ENCODE measurements around the gene INTS3. TPM values are rescaled to one million over a fixed set of nuclear protein-coding genes. Genes with fewer than 3 reads are reported as not detected.

The INTS3 gene
- total and polyA plus RNA-seq, 9 of the 15 experiments (the other 6 are each of a cell fraction or from before 2014, with no cell fraction given): 6.3 to 24.1 (median 14.3) TPM

DNA sequence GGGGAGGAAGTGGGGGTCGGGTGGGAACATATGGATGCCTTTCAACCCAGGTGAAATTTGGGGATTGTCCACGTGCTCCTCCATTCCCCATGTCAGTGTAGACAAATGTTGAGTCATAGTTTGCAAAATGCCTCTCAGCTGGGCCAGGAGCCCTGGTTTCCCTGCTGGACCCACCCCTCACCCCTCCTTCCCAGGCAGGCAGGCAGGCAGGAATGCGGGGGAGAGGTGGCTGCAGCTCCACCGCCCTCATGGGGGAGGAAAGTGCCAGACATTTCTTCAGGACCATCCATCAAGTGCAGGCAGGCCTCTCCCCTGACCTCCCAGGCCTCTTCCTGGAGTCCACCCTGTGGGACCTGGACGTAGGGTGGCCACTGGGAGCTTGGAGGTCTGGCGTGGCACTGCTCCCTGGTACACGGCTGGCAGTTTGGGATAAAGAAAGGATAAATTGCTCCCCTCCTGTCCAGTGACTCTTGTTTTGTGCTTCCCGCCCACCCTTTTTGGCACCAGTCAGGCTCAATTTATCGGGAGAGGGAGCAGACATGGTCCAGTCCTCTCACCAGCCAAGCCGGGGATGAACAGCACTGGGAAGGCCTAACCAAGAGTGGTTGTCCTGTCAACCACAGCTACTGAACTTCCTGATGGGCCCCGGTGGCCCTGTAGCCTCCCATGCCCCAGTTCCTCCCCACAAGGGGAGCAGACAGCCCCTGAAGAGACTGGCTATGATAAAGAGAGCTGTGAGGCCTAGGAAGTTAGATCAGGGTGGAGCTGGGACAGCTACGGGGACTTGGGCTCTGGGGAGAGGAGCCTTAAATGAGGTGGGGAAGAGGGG is 30.4 kb upstream of the INTS3 start (continued):
- TF ChIP-seq, protein P1, sequence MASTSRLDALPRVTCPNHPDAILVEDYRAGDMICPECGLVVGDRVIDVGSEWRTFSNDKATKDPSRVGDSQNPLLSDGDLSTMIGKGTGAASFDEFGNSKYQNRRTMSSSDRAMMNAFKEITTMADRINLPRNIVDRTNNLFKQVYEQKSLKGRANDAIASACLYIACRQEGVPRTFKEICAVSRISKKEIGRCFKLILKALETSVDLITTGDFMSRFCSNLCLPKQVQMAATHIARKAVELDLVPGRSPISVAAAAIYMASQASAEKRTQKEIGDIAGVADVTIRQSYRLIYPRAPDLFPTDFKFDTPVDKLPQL (IDR thresholded peaks at IDR 0.05; ENCODE audit: extremely low read depth, insufficient read length): no peak
- no peak for TF ChIP-seq ZBED1 (IDR thresholded peaks at IDR 0.05)
- TF ChIP-seq NCOA1 (IDR thresholded peaks at IDR 0.05; ENCODE audit: low read depth): no peak
- TF ChIP-seq ZNF133 (CRISPR knock-in tag; IDR thresholded peaks at IDR 0.05): no peak
- no peak; the same call in 1 of the 2 replicates for TF ChIP-seq MEF2D (tag; conservative IDR thresholded peaks at IDR 0.05; ENCODE audit: low read depth)
- TF ChIP-seq NR2C1 (IDR thresholded peaks at IDR 0.05): no peak
- 0 out of 2 replicates have a peak, but pooled peaks have one; percentile 42 for TF ChIP-seq NR2C1 (tag; IDR thresholded peaks at IDR 0.05)
- peak; percentile 60; the same call in 1 of the 2 replicates for TF ChIP-seq POLR2G (IDR thresholded peaks at IDR 0.05; ENCODE audit: low read depth, low read length)
- no peak for TF ChIP-seq KLF13 (tag; IDR thresholded peaks at IDR 0.05; ENCODE audit: borderline replicate concordance, low read depth)
- no peak for TF ChIP-seq STAG1 (CRISPR knock-in tag; IDR thresholded peaks at IDR 0.05; ENCODE audit: borderline replicate concordance)
- no peak for TF ChIP-seq BRF1 (IDR thresholded peaks at IDR 0.05; ENCODE audit: borderline replicate concordance, extremely low read depth, insufficient read length)
- TF ChIP-seq XRCC3 (IDR thresholded peaks at IDR 0.05): no peak
- no peak for TF ChIP-seq ZNF239 (CRISPR knock-in tag; IDR thresholded peaks at IDR 0.05)
- no peak for TF ChIP-seq ZNF324 (CRISPR knock-in tag; IDR thresholded peaks at IDR 0.05)
- TF ChIP-seq, protein P2, sequence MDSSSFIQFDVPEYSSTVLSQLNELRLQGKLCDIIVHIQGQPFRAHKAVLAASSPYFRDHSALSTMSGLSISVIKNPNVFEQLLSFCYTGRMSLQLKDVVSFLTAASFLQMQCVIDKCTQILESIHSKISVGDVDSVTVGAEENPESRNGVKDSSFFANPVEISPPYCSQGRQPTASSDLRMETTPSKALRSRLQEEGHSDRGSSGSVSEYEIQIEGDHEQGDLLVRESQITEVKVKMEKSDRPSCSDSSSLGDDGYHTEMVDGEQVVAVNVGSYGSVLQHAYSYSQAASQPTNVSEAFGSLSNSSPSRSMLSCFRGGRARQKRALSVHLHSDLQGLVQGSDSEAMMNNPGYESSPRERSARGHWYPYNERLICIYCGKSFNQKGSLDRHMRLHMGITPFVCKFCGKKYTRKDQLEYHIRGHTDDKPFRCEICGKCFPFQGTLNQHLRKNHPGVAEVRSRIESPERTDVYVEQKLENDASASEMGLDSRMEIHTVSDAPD (CRISPR knock-in tag; IDR thresholded peaks at IDR 0.05): no peak
- TF ChIP-seq ARID2 (IDR thresholded peaks at IDR 0.05): no peak
- TF ChIP-seq HNRNPLL (IDR thresholded peaks at IDR 0.05; ENCODE audit: low read depth, low read length, poor library complexity, severe bottlenecking): no peak
- TF ChIP-seq SPI1 (IDR thresholded peaks at IDR 0.05; ENCODE audit: borderline replicate concordance, low read depth, low read length): 0 out of 2 replicates have a peak, but pooled peaks have one; percentile 24
- TF ChIP-seq, protein P3, sequence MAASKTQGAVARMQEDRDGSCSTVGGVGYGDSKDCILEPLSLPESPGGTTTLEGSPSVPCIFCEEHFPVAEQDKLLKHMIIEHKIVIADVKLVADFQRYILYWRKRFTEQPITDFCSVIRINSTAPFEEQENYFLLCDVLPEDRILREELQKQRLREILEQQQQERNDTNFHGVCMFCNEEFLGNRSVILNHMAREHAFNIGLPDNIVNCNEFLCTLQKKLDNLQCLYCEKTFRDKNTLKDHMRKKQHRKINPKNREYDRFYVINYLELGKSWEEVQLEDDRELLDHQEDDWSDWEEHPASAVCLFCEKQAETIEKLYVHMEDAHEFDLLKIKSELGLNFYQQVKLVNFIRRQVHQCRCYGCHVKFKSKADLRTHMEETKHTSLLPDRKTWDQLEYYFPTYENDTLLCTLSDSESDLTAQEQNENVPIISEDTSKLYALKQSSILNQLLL (CRISPR knock-in tag; IDR thresholded peaks at IDR 0.05; ENCODE audit: borderline replicate concordance): no peak
- TF ChIP-seq ZNF695 (CRISPR knock-in tag; IDR thresholded peaks at IDR 0.05): no peak
- no peak; the same call in 1 of the 2 replicates for TF ChIP-seq ZNF707 (CRISPR knock-in tag; conservative IDR thresholded peaks at IDR 0.05)
- TF ChIP-seq NELFE (IDR thresholded peaks at IDR 0.05; ENCODE audit: insufficient read depth, insufficient read length): no peak
- TF ChIP-seq, protein P4, sequence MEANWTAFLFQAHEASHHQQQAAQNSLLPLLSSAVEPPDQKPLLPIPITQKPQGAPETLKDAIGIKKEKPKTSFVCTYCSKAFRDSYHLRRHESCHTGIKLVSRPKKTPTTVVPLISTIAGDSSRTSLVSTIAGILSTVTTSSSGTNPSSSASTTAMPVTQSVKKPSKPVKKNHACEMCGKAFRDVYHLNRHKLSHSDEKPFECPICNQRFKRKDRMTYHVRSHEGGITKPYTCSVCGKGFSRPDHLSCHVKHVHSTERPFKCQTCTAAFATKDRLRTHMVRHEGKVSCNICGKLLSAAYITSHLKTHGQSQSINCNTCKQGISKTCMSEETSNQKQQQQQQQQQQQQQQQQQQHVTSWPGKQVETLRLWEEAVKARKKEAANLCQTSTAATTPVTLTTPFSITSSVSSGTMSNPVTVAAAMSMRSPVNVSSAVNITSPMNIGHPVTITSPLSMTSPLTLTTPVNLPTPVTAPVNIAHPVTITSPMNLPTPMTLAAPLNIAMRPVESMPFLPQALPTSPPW (CRISPR knock-in tag; IDR thresholded peaks at IDR 0.05): peak; percentile 94
- TF ChIP-seq U2AF1 (optimal IDR thresholded peaks at IDR 0.05; ENCODE audit: low read depth, low read length): no peak
- no peak for TF ChIP-seq E2F3 (CRISPR knock-in tag; IDR thresholded peaks at IDR 0.05)

Measured in K562 (cell line).